ENCODE measurements around the gene SLC25A43.

DNA sequence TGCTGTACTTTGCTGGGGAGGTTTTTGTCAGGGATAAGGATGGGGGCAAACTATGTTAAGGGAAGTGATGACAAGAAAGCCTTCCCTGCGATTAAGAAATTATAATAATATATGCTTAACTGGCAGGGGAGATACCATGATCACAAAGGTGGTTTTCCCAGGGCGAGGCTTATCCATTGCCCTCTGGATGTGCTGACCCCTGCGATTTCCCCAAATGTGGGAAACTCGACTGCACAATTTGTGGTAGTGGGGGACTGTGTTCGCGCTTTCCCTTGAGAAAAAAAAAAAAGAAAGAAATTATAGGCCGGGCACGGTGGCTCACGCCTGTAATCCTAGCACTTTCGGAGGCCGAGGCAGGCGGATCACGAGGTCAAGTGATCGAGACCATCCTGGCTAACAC, 24.5 kb downstream of the SLC25A43 start:
- no peak for TF ChIP-seq GABPA (IDR thresholded peaks at IDR 0.05; ENCODE audit: low read depth)
- TF ChIP-seq FOXM1 (IDR thresholded peaks at IDR 0.05; ENCODE audit: low read depth) = no peak
- TF ChIP-seq, protein P1, sequence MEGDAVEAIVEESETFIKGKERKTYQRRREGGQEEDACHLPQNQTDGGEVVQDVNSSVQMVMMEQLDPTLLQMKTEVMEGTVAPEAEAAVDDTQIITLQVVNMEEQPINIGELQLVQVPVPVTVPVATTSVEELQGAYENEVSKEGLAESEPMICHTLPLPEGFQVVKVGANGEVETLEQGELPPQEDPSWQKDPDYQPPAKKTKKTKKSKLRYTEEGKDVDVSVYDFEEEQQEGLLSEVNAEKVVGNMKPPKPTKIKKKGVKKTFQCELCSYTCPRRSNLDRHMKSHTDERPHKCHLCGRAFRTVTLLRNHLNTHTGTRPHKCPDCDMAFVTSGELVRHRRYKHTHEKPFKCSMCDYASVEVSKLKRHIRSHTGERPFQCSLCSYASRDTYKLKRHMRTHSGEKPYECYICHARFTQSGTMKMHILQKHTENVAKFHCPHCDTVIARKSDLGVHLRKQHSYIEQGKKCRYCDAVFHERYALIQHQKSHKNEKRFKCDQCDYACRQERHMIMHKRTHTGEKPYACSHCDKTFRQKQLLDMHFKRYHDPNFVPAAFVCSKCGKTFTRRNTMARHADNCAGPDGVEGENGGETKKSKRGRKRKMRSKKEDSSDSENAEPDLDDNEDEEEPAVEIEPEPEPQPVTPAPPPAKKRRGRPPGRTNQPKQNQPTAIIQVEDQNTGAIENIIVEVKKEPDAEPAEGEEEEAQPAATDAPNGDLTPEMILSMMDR (IDR thresholded peaks at IDR 0.05) = no peak
- no peak for TF ChIP-seq TAF1 (IDR thresholded peaks at IDR 0.05; ENCODE audit: borderline replicate concordance, low read depth, low read length)
- TF ChIP-seq POLR2AphosphoS5 (IDR thresholded peaks at IDR 0.05; ENCODE audit: low read depth, low read length) = no peak
- TF ChIP-seq, protein P2, sequence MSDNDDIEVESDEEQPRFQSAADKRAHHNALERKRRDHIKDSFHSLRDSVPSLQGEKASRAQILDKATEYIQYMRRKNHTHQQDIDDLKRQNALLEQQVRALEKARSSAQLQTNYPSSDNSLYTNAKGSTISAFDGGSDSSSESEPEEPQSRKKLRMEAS (IDR thresholded peaks at IDR 0.05; ENCODE audit: low read depth) = no peak
- no peak for TF ChIP-seq SIN3A (IDR thresholded peaks at IDR 0.05; ENCODE audit: borderline replicate concordance, low read depth, low read length)
- TF ChIP-seq FOXJ3 (CRISPR knock-in tag; IDR thresholded peaks at IDR 0.05) = no peak
- no peak for TF ChIP-seq EZH2phosphoT487 (IDR thresholded peaks at IDR 0.05; ENCODE audit: borderline replicate concordance, low read depth)
- no peak for TF ChIP-seq JUND (IDR thresholded peaks at IDR 0.05)
- TF ChIP-seq RAD21 (IDR thresholded peaks at IDR 0.05; ENCODE audit: low read length) = no peak
- no peak for TF ChIP-seq CHD2 (IDR thresholded peaks at IDR 0.05; ENCODE audit: low read length, partially characterized antibody)
- TF ChIP-seq FOSL2 (IDR thresholded peaks at IDR 0.05; ENCODE audit: borderline replicate concordance, low read depth) = no peak
- TF ChIP-seq, protein P3, sequence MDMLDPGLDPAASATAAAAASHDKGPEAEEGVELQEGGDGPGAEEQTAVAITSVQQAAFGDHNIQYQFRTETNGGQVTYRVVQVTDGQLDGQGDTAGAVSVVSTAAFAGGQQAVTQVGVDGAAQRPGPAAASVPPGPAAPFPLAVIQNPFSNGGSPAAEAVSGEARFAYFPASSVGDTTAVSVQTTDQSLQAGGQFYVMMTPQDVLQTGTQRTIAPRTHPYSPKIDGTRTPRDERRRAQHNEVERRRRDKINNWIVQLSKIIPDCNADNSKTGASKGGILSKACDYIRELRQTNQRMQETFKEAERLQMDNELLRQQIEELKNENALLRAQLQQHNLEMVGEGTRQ (IDR thresholded peaks at IDR 0.05; ENCODE audit: borderline replicate concordance, low read depth, low read length) = no peak
